ENCODE measurements around the gene SUPT6H.

Gene SUPT6H

GRCh38 chr17:28706471-28707338 is 44.7 kb downstream of the SUPT6H start:
- no peak for TF ChIP-seq CTCF (conservative IDR thresholded peaks at IDR 0.05; ENCODE audit: low read depth, low read length)
- H3K4me3 ChIP-seq (ENCODE audit: low read length): no peak overlapping the region
- DNase-seq (ENCODE audit: low read depth): no peak

- no peak for DNase-seq (ENCODE audit: low read depth)
- no peak for TF ChIP-seq CTCF (conservative IDR thresholded peaks at IDR 0.05; ENCODE audit: low read depth, low read length)
- no peak overlapping the region for H3K4me3 ChIP-seq (ENCODE audit: low read length)
Observed at GRCh38 chr17:28707339-28707720, 45.3 kb downstream of the SUPT6H start.

- TF ChIP-seq CTCF (conservative IDR thresholded peaks at IDR 0.05; ENCODE audit: low read depth, low read length): no peak
- peak overlapping the region; percentile 58 for H3K4me3 ChIP-seq (ENCODE audit: low read length)
- DNase-seq (ENCODE audit: low read depth): peak; percentile 61
Observed at GRCh38 chr17:28710861-28711722, 49.1 kb downstream of the SUPT6H start.

GRCh38 chr17:28711723-28712031 is 49.7 kb downstream of the SUPT6H start, which contains the start of gene PROCA1:
PROCA1 (minus strand) TSS chr17:28711888; CDS start chr17:28711660, 228 bp downstream.
- no peak for DNase-seq (ENCODE audit: low read depth)
- peak within 1 kb of the TSS; percentile 58 for H3K4me3 ChIP-seq (ENCODE audit: low read length)
- TF ChIP-seq CTCF (conservative IDR thresholded peaks at IDR 0.05; ENCODE audit: low read depth, low read length): no peak

GRCh38 chr17:28712032-28712704 is 50.2 kb downstream of the SUPT6H start:
- no peak for DNase-seq (ENCODE audit: low read depth)
- peak overlapping the region; percentile 39 for H3K4me3 ChIP-seq (ENCODE audit: low read length)
- no peak for TF ChIP-seq CTCF (conservative IDR thresholded peaks at IDR 0.05; ENCODE audit: low read depth, low read length)

- DNase-seq (ENCODE audit: low read depth): no peak
- no peak overlapping the region for H3K4me3 ChIP-seq (ENCODE audit: low read length)
- no peak for TF ChIP-seq CTCF (conservative IDR thresholded peaks at IDR 0.05; ENCODE audit: low read depth, low read length)
Observed at GRCh38 chr17:28712705-28713415, 50.9 kb downstream of the SUPT6H start.

Measured in retinal pigment epithelial cell (primary cell).